ENCODE results near the gene AMPD3.

- TF ChIP-seq TAF1 (IDR thresholded peaks at IDR 0.05; ENCODE audit: borderline replicate concordance, low read depth, low read length): no peak
- TF ChIP-seq POLR2A (IDR thresholded peaks at IDR 0.05; ENCODE audit: low read depth, low read length): no peak
- no peak for TF ChIP-seq POLR2AphosphoS5 (IDR thresholded peaks at IDR 0.05; ENCODE audit: low read depth, low read length)
These were observed 50.4 kb downstream of the AMPD3 start for GRCh38 chr11:10505278-10506007.

All from GM12892 (cell line).